OCI-LY1 (cell line): ENCODE measurements around the gene SLC9A9.

Source experiments
- H2AFZ ChIP-seq: fragments of 200-600 bp; sonication (generic), shearing (Covaris generic); 2 replicates; pipeline ENCODE4 v1.6.0; 2014; ENCODE audit warnings: antibody characterized with exemption, mild to moderate bottlenecking, low read length
- H3F3A ChIP-seq: fragments of 200-600 bp; sonication (generic), shearing (Covaris generic); 2 replicates; pipeline ENCODE4 v1.6.0; 2014; ENCODE audit warnings: mild to moderate bottlenecking, antibody characterized with exemption, low read length, moderate library complexity; ENCODE audit not compliant: insufficient read depth
- H3K27ac ChIP-seq: fragments of 200-600 bp; sonication (generic); 2 replicates; pipeline ENCODE4 v1.5.1; 2014; ENCODE audit warnings: low read length, mixed run types, mild to moderate bottlenecking, low read depth; ENCODE audit not compliant: poor library complexity, severe bottlenecking
- H3K27me3 ChIP-seq: fragments of 200-600 bp; sonication (generic); 2 replicates; pipeline ENCODE4 v1.6.0; 2014; ENCODE audit warnings: antibody characterized with exemption, mild to moderate bottlenecking, low read length, moderate library complexity; ENCODE audit not compliant: insufficient read depth
- H3K36me3 ChIP-seq: fragments of 200-600 bp; sonication (generic); 2 replicates; pipeline ENCODE4 v1.6.1; 2014; ENCODE audit warnings: mild to moderate bottlenecking, antibody characterized with exemption, low read length, moderate library complexity, mixed read lengths; ENCODE audit not compliant: insufficient read depth
- H3K4me1 ChIP-seq: fragments of 200-600 bp; sonication (generic); 2 replicates; pipeline ENCODE4 v1.5.1; 2014; ENCODE audit warnings: mild to moderate bottlenecking, low read length, moderate library complexity; ENCODE audit not compliant: insufficient read depth, severe bottlenecking
- H3K4me2 ChIP-seq: fragments of 200-600 bp; sonication (generic), shearing (Covaris generic); 2 replicates; pipeline ENCODE4 v1.6.1; 2014; ENCODE audit warnings: low read length
- H3K4me3 ChIP-seq: fragments of 200-600 bp; sonication (generic); 2 replicates; pipeline ENCODE4 v1.5.1; 2014; ENCODE audit warnings: low read length, low read depth, mild to moderate bottlenecking, mixed read lengths; ENCODE audit not compliant: poor library complexity, severe bottlenecking
- H3K79me2 ChIP-seq: fragments of 200-600 bp; shearing (Covaris generic); 2 replicates; pipeline ENCODE4 v1.6.1; 2016; ENCODE audit warnings: mixed run types, low read length, mixed read lengths; ENCODE audit not compliant: insufficient read depth
- H3K9ac ChIP-seq: fragments of 200-600 bp; sonication (generic), shearing (Covaris generic); 2 replicates; pipeline ENCODE4 v1.6.1; 2014; ENCODE audit warnings: mild to moderate bottlenecking, low read length, mixed read lengths
- H3K9me2 ChIP-seq: fragments of 200-600 bp; sonication (generic), shearing (Covaris generic); 2 replicates; pipeline ENCODE4 v1.6.1; 2014; ENCODE audit warnings: low read depth, mild to moderate bottlenecking, low read length, mixed read lengths
- H3K9me3 ChIP-seq: fragments of 200-600 bp; shearing (Covaris generic); 2 replicates; pipeline ENCODE4 v1.6.1; 2014; ENCODE audit warnings: low read length, mixed read lengths
- H4K20me1 ChIP-seq: fragments of 200-600 bp; sonication (generic), shearing (Covaris generic); 2 replicates; pipeline ENCODE4 v1.6.0; 2016; ENCODE audit warnings: mild to moderate bottlenecking, low read length; ENCODE audit not compliant: insufficient read depth
- EZH2 ChIP-seq: fragments of 200-600 bp; sonication (generic), shearing (Covaris generic); IDR thresholded peaks from 2 replicates; pipeline ENCODE4 v1.8.0; 2017; ENCODE audit warnings: borderline replicate concordance, mixed run types, mild to moderate bottlenecking, antibody characterized with exemption, low read length, moderate library complexity, mixed read lengths
- TF ChIP-seq, protein P1 (sequence below): fragments of 200-600 bp; sonication (generic), shearing (Covaris generic); IDR thresholded peaks from 2 replicates; pipeline ENCODE4 v1.5.1; 2017; ENCODE audit warnings: mild to moderate bottlenecking, antibody characterized with exemption, low read length, moderate library complexity, mixed read lengths

The SLC9A9 gene

DNA sequence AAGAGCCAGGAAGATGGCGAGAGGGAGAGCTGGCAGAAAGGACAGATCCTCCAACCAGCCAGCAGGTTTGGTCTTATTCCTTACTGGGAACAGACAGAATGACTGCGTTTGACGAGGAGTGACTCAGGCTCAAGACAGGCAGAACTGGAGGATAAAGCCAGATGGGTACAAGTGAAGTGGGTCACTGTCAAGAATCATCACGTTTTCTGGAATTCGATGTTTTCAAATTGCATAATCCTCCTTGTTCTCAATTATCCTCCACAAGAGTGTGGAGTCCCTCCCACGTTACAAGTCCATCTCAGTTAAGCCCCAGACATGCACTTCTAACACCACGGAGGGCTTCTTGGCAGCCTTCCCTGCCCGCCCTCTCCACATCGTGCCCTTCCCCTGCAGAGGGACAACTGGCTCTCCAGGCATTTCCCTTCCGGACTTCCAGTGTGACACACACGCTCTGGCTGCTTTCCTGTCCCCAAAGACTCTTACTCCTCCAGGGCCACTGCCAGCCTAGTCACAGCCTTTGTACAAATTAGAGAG, 545.6 kb downstream of the SLC9A9 start:
- H3K9me2 ChIP-seq: no peaks in the 10 kb centered on the region
- no peak overlapping the region for H3K9ac ChIP-seq
- H4K20me1 ChIP-seq: no peaks in the 10 kb centered on the region
- no peaks in the 10 kb centered on the region for H3K36me3 ChIP-seq
- H3K27ac ChIP-seq: no peak overlapping the region
- H3F3A ChIP-seq: no peaks in the 10 kb centered on the region
- no peaks in the 10 kb centered on the region for H3K9me3 ChIP-seq
- no peak overlapping the region for H3K4me2 ChIP-seq
- H2AFZ ChIP-seq: no peak overlapping the region
- TF ChIP-seq EZH2: no peak
- TF ChIP-seq, protein P1, sequence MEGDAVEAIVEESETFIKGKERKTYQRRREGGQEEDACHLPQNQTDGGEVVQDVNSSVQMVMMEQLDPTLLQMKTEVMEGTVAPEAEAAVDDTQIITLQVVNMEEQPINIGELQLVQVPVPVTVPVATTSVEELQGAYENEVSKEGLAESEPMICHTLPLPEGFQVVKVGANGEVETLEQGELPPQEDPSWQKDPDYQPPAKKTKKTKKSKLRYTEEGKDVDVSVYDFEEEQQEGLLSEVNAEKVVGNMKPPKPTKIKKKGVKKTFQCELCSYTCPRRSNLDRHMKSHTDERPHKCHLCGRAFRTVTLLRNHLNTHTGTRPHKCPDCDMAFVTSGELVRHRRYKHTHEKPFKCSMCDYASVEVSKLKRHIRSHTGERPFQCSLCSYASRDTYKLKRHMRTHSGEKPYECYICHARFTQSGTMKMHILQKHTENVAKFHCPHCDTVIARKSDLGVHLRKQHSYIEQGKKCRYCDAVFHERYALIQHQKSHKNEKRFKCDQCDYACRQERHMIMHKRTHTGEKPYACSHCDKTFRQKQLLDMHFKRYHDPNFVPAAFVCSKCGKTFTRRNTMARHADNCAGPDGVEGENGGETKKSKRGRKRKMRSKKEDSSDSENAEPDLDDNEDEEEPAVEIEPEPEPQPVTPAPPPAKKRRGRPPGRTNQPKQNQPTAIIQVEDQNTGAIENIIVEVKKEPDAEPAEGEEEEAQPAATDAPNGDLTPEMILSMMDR: no peak
- H3K4me1 ChIP-seq: no peaks in the 10 kb centered on the region
- no peaks in the 10 kb centered on the region for H3K79me2 ChIP-seq
- H3K4me3 ChIP-seq: no peak overlapping the region
- no peaks in the 10 kb centered on the region for H3K27me3 ChIP-seq

- H3K27me3 ChIP-seq: no peaks in the 10 kb centered on the region
- H3F3A ChIP-seq: no peaks in the 10 kb centered on the region
- no peak overlapping the region for H3K27ac ChIP-seq
- no peaks in the 10 kb centered on the region for H3K36me3 ChIP-seq
- H3K4me3 ChIP-seq: no peak overlapping the region
- H2AFZ ChIP-seq: no peak overlapping the region
- H3K9me2 ChIP-seq: no peaks in the 10 kb centered on the region
- no peaks in the 10 kb centered on the region for H3K9me3 ChIP-seq
- H3K4me1 ChIP-seq: no peaks in the 10 kb centered on the region
- no peaks in the 10 kb centered on the region for H4K20me1 ChIP-seq
- no peak overlapping the region for H3K4me2 ChIP-seq
- no peak overlapping the region for H3K9ac ChIP-seq
- no peak for TF ChIP-seq EZH2
- TF ChIP-seq, protein P1: no peak
- no peaks in the 10 kb centered on the region for H3K79me2 ChIP-seq
These were observed 547.0 kb downstream of the SLC9A9 start for GRCh38 chr3:143301031-143301901.

DNA sequence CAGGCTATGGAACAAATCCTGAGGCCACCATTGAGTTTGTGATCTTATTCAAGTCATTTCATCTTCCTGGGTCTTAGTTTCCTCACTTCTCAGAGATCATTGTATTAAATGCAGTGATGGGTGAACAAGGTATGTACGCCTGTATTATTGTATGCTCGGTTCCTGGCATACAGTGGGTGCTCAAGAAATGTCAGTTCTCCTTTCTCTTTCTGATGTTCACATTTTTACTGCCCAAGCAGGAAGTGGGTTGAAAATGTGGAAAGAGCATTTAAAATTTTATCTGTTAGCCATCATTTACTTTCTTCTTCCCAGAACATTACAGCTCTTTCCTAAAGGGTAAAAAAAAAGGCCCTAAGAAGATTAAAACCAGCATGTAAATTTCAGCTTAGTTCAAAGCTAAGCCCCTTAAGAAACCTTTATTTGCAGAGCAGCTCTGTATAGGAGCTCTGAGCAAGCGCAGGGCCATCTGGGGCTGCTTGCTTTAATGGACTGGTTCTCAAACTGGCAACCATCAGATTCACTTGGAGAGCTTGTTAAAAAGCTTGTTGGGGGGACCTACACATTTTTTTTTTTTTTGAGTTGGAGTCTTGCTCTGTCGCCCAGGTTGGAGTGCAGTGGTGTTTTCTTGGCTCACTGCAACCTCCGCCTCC, 549.3 kb downstream of the SLC9A9 start:
- H3K27me3 ChIP-seq: no peaks in the 10 kb centered on the region
- no peaks in the 10 kb centered on the region for H3K79me2 ChIP-seq
- no peak overlapping the region for H3K4me3 ChIP-seq
- no peak overlapping the region for H3K27ac ChIP-seq
- H3K36me3 ChIP-seq: no peaks in the 10 kb centered on the region
- no peak overlapping the region for H2AFZ ChIP-seq
- no peak overlapping the region for H3K9ac ChIP-seq
- H3K9me3 ChIP-seq: no peaks in the 10 kb centered on the region
- TF ChIP-seq, protein P1: no peak
- no peak for TF ChIP-seq EZH2
- H3K9me2 ChIP-seq: no peaks in the 10 kb centered on the region
- no peaks in the 10 kb centered on the region for H3F3A ChIP-seq
- H4K20me1 ChIP-seq: no peaks in the 10 kb centered on the region
- H3K4me1 ChIP-seq: peaks cover 4% of the 10 kb centered on the region
- H3K4me2 ChIP-seq: no peak overlapping the region
